Measurements from ENCODE around the gene ERCC1. TPM values are rescaled to one million over a fixed set of nuclear protein-coding genes. Genes with fewer than 3 reads are reported as not detected.

The ERCC1 gene
- polyA plus RNA-seq, 3 donors, result 75.1 to 90.2 (median 82.4) TPM

- DNase-seq (ENCODE audit: extremely low read depth in 1 of 11, low read depth in 9 of 11, low spot score in 4 of 11), result no peak
Observed at GRCh38 chr19:45467115-45467455, 43.4 kb upstream of the ERCC1 start.

DNA sequence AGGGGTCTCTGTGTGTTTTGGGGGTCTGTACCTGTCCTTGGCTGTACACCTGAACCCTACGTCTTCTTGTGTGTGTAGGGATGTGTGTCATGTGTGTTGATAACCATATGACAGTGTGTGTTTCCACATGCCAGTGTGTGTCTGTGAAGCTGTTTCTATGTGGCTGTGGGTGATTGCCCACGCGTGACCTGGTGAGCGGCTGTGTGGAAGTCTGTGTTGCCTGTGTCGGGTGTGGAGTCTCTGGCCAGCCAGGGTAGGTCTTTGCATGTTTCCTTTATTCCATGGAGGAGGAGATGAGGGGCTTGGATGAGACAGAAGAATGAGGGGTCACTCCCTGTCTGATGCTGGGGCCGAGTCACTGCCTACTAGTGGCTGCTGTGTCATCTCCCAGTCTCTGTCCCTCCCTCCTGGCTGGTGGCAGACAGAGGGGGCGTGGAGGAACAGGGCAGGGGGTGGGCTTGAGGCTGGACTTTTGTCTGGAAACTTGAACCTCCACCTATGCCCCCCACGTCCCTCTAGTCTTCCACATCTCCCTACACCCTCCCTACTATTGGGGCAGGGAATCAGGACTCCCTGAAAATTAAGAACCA, 41.2 kb upstream of the ERCC1 start:
- no peak for DNase-seq (ENCODE audit: extremely low read depth in 1 of 11, low read depth in 9 of 11, low spot score in 4 of 11)

GRCh38 chr19:45464274-45464673, 40.6 kb upstream of the ERCC1 start:
- no peak for DNase-seq (ENCODE audit: extremely low read depth in 1 of 11, low read depth in 9 of 11, low spot score in 4 of 11)

DNA sequence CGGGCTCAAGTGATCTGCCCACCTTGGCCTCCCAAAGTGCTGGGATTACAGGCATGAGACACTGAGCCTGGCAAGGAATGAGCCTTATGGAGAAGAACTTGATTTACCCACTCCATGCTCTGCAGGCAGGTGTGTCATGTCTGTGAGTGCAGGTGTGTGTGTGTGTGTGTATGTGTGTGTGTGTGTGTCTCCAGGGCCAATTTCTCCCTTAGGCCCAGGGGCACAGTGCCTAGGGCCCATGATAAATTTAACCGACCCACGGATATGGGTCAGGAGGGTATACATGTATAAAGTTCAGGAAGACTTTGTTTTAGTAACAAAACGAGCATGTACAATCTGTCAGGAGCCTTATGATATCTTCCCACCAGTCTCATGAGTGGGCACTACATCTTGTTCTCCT, 39.5 kb upstream of the ERCC1 start:
- DNase-seq (ENCODE audit: extremely low read depth in 1 of 11, low read depth in 9 of 11, low spot score in 4 of 11), result no peak

GRCh38 chr19:45462174-45462573, 38.5 kb upstream of the ERCC1 start:
- DNase-seq (ENCODE audit: extremely low read depth in 1 of 11, low read depth in 9 of 11, low spot score in 4 of 11), result no peak

DNA sequence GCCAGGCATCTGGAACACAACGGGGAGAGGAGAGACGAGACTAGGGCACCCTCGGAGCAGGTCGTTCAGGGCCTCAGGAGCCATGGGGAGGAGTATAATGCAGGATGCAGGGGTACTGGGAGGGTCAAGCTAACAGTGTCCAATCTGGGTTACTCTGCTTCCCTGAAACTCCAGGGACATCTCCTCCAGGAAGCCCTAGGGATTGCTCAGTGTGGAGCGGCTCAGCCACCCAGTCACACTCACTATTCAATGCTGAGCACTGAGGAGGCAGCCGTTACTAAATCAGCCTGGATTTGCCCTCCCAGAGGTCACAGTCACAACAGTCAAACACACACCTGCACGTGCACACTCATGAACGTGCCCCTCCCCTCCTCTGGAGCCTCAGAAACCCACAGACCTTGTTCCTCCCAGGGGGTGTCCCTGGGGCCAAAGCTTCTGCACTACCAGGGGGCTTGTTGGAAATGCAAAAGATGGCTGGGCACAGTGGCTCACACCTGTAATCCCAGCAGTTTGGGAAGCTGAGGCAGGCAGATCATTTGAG, 37.2 kb upstream of the ERCC1 start:
- no peak for DNase-seq (ENCODE audit: extremely low read depth in 1 of 11, low read depth in 9 of 11, low spot score in 4 of 11)

DNA sequence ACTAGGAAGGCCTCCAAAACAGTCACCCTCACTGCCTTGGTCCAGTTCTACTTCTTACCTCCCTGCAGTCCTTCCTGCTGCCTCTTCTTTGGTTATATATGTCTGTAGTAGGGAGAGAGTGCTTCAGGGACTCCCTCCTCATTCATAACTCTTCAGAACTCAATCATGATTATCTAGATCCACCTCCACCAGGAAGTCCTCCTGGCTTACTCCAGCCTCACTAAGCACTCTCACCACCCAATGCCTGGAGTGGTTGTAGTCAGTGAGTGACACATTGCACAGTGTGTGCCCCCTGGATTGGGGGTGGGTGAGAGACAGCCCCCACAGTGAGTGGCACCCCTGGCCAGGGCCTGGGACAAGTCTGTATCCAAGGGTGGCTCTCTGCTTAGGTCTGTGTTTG, 34.1 kb upstream of the ERCC1 start:
- no peak for DNase-seq (ENCODE audit: extremely low read depth in 1 of 11, low read depth in 9 of 11, low spot score in 4 of 11)

- DNase-seq (ENCODE audit: extremely low read depth in 1 of 11, low read depth in 9 of 11, low spot score in 4 of 11), result no peak
Observed at GRCh38 chr19:45456500-45456815, 32.7 kb upstream of the ERCC1 start.

GRCh38 chr19:45455707-45456499, 32.2 kb upstream of the ERCC1 start:
- DNase-seq (ENCODE audit: extremely low read depth in 1 of 11, low read depth in 9 of 11, low spot score in 4 of 11), result peak in 6 of 11 donors; percentile 71 to 87 (median 83)

DNA sequence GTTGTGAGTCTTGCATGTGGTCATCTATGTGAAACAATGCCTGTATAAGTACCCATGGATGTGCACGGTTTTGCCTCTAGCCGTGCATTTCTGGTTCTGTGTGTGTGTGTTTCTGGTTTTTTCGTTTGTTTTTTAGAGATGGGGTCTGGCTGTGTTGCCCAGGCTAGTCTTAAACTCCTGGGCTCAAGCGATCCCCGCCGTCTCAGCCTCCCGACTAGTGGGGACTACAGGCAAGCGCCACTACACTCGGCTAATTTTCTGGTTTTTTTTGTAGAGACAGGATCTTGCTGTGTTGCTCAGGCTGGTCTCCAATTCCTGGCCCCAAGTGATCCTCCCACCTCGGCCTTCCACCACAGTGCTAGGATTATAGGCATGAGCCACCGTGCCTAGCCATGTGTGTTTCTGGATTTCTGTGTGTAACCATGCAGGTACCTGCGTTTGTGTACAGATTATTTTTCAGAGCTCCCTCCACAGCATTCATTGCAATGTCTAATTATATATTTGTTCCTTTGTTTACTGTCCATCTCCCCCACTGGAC, 28.2 kb upstream of the ERCC1 start:
- DNase-seq (ENCODE audit: extremely low read depth in 1 of 11, low read depth in 9 of 11, low spot score in 4 of 11), result no peak

DNA sequence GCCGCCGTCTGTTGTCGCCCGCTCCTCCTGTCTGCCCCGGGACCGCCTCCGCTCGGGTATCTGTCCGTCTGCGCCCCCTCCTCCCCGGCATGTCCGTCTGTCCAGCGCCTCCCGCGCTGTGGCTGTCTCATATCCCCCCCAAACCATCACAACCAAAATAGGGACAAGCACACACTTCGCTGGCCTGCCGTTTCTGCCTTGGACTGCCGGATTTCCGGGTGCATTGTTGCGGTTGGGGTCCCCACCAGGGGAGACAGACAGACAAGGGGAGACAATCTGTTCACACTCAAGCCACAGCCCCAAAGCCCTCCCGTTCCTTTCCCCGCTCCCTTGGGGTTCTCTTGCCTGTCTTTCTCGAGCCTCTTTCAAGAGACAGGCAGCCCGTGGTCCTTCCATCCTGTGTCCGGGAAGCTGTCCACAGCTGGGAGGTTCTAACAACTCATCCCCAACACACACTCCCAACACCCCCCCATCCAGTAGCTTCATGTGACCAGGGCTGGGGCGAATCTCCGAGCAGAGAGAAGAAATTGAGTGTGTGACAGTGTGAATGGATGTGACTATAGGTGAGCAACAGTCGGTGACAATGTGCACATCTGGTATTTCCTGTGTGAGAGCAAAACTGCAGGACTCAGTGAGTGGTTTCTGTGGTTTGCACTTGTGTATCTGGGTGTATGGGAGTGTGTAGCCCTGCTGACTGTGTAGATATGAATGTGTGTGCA, 27.6 kb upstream of the ERCC1 start:
- no peak for DNase-seq (ENCODE audit: extremely low read depth in 1 of 11, low read depth in 9 of 11, low spot score in 4 of 11)

- DNase-seq (ENCODE audit: extremely low read depth in 1 of 11, low read depth in 9 of 11, low spot score in 4 of 11), result no peak
Observed at GRCh38 chr19:45450012-45450333, 26.3 kb upstream of the ERCC1 start.

- no peak for DNase-seq (ENCODE audit: extremely low read depth in 1 of 11, low read depth in 9 of 11, low spot score in 4 of 11)
Observed at GRCh38 chr19:45448887-45449299, 25.2 kb upstream of the ERCC1 start.

GRCh38 chr19:45448425-45448756, 24.7 kb upstream of the ERCC1 start:
- DNase-seq (ENCODE audit: extremely low read depth in 1 of 11, low read depth in 9 of 11, low spot score in 4 of 11), result no peak

DNA sequence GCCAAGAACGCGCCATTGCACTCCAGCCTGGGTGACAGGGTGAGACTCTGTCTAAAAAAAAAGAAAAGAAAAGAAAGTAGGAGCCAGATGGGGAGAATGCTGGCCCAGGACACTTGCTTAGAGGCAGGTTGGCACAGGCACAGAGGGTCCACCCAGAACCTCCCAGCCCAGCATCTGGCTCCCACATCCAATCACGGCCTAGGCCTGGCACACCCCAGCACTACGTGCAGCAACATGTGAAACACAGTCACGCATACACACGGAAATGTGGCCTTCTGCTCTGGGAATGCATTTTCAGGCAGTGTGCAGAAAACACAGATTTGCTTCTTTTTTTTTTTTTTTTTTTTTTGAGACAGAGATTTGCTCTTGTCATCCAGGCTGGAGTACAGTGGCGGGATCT, 23.2 kb upstream of the ERCC1 start:
- no peak for DNase-seq (ENCODE audit: extremely low read depth in 1 of 11, low read depth in 9 of 11, low spot score in 4 of 11)

DNA sequence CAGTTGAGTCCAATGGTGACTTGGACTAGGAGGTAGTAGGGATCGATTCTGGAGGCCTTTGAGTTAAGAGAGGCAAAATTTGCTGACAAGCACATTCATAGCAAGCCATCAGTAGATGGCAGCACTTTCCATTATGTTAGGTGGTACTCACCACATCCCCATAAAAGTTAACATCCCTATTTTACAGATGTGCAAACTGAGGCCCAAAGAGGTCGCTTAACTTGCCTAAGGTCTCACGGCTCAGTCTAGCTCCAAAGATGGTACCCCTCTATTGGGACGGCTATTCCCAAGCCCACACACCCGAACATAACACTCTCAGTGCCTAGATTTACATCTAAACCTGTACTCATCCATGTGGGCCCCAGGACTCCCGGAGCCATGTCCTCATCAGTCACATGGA, 22.6 kb upstream of the ERCC1 start:
- DNase-seq (ENCODE audit: extremely low read depth in 1 of 11, low read depth in 9 of 11, low spot score in 4 of 11), result no peak

- DNase-seq (ENCODE audit: extremely low read depth in 1 of 11, low read depth in 9 of 11, low spot score in 4 of 11), result no peak
Observed at GRCh38 chr19:45445139-45445538, 21.4 kb upstream of the ERCC1 start.

- peak in 7 of 11 donors; percentile 82 to 91 (median 87) for DNase-seq (ENCODE audit: extremely low read depth in 1 of 11, low read depth in 9 of 11, low spot score in 4 of 11)
Observed at GRCh38 chr19:45444318-45445041, 20.8 kb upstream of the ERCC1 start.

- peak in 6 of 11 donors; percentile 82 to 91 (median 88) for DNase-seq (ENCODE audit: extremely low read depth in 1 of 11, low read depth in 9 of 11, low spot score in 4 of 11)
Observed at GRCh38 chr19:45443462-45444317, 20.0 kb upstream of the ERCC1 start.

All from renal cortex interstitium (tissue), 11 donors.